GM18909 (cell line): ENCODE measurements around the gene SBNO2.

Experiments used
- ATAC-seq: cut with Tn5 transposase; IDR thresholded peaks from one replicate; pipeline ENCODE4 v1.9.1; 2021; ENCODE audit warnings: mild to moderate bottlenecking; ENCODE audit not compliant: unreplicated experiment, poor library complexity

SBNO2 gene

GRCh38 chr19:1155352-1156304, 18.4 kb downstream of the SBNO2 start:
- ATAC-seq: no peak

DNA sequence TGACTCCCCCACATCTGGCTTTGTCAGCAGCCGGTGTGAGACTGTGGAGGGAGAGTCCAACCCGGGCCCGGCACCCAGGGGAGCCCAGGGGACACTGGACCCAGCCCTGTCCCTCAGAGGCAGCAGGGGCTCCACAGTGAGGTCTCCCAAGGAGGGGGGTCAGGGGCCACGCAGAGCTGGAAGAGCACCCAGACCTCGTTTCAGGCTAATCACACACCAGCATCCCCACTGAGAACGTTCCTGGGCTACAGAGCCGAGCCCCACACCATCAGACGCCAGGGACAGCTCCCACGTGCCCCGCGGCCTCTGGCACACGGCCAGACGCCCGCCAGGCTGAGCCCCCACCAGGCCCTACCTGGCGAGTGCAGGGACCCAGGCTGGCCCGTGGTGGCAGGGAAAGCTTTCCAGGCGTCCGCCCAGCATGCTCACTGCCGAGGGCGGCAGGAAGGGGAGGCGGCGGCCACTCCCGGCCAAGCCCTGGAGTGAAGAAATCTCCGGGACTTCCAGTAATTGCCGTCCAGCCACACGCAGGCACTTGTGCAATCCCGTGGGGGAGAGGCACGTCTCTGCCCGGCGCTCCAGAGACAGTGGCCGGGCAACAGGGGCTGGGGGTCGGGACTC, 19.2 kb downstream of the SBNO2 start:
- ATAC-seq: no peak

DNA sequence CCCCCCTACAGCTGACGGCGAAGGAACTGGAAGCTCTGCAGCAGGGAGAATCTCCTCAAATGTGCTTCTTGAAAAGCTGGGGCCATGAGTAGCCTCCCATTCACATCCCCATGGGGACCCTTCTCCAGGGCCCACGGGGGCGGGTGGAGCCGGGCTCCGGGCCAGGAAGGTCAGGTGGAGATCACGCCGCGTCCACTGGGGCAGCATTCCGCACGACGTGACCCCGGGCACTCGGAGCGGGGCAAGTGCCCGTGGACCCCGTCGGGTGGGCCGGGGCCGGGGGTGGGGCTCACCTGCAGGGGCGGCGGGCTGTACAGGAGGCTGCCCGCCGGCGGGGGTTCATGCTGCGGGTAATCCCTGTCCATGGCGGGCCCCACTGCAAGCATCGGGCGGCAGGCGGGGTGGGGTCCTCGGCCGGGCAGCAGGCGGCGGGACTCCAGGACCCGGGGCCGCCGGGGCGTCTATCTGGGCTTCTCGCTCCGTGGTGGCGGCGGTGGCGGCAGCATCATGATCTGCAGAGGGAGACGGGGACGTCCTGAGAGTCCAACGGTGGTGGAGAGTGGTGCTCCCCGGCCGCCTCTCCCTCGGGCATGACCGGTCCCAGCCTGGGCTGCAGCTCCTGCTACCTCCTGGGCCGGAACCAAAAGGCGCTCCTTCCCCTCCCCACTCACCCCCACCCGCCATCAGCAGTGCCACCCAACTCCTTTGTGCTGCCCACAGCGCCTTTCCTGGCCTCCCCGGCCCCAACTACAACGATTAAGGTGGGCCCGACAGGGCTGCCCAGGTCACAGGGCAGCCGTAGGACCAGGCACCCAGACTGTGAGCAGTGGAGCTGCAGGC, 20.0 kb downstream of the SBNO2 start:
- no peak for ATAC-seq

- no peak for ATAC-seq
Observed at GRCh38 chr19:1151917-1152587, 22.0 kb downstream of the SBNO2 start.

GRCh38 chr19:1151037-1151724, 22.9 kb downstream of the SBNO2 start:
- ATAC-seq: no peak

DNA sequence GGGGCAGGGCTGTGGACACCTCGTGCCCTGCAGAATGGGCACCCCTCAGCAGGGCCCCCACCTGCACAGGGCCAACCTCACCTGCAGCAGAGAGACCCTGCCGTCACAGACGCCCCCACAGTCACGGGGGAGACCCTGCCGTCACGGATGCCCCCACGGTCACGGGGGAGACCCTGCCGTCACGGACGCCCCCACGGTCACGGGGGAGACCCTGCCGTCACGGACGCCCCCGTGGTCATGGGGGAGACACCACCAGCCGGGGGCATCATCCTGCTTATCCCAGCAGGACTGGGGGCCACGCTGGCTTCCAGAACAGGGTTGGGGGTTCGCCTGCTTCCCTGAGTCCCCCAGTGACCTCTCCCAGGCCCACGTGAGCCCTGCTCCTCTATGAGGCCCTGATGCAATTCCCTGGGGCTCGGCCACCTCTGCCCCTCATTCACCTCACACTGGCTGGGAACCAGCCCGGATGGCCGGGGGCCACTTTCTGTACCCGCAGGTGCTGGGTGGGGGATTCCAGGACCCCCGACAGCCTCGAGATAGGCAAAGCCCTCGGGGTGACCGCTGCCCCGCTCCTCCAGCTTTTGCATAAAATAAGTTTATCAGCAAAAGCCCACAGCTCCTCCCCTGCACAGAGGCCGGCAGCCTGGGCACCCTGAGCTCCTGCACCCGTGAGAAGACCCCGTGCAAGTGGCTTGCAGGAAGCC, 23.6 kb downstream of the SBNO2 start:
- no peak for ATAC-seq

- no peak for ATAC-seq
Observed at GRCh38 chr19:1149259-1150045, 24.6 kb downstream of the SBNO2 start.

- ATAC-seq: no peak
Observed at GRCh38 chr19:1147934-1148549, 26.0 kb downstream of the SBNO2 start.

DNA sequence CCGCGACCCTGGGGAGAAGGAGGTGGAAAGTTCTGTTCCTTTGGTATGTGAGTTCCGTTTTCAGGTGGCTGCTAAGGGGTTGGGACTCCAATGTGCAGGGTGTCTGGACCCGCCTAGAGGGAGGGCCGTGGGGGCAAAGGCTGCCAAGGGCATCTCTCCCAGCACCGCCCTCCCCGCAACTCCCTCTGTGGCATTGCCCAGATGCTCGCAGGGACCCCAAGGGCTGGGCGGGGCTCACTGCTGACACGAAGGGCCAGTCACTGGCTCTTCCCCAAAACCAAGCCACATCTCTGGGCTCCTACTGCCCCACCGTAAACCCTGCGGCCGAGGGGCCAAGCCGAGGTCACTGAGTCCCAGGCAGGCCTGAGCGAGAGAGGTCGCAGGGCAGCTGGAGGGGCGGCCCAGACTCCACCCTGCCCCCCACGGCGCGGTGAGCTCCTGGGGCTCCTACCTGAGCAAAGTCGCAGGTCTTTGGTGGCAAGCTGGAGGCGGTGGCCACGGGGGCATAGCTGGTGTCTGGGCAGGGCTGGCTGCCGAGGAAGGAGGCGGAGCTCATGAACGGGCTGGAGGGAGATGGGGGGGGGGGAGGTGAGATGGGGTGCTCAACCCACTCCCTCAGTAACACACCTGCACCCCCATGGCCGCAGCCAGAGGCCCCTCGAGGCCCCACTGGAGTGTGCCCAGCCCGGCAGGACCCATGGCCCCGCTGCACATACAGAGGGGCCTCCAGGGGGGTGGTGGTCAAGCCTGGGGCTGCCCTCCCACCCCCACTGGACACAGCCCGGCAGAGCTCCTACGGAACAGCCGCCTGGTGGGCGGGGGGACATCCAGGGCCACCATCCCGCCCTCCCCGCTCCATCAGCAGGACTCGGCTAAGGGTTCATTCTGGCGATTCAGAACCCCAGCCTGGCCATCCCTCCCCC, 26.9 kb downstream of the SBNO2 start:
- ATAC-seq: no peak

- no peak for ATAC-seq
Observed at GRCh38 chr19:1146412-1146699, 27.7 kb downstream of the SBNO2 start.

DNA sequence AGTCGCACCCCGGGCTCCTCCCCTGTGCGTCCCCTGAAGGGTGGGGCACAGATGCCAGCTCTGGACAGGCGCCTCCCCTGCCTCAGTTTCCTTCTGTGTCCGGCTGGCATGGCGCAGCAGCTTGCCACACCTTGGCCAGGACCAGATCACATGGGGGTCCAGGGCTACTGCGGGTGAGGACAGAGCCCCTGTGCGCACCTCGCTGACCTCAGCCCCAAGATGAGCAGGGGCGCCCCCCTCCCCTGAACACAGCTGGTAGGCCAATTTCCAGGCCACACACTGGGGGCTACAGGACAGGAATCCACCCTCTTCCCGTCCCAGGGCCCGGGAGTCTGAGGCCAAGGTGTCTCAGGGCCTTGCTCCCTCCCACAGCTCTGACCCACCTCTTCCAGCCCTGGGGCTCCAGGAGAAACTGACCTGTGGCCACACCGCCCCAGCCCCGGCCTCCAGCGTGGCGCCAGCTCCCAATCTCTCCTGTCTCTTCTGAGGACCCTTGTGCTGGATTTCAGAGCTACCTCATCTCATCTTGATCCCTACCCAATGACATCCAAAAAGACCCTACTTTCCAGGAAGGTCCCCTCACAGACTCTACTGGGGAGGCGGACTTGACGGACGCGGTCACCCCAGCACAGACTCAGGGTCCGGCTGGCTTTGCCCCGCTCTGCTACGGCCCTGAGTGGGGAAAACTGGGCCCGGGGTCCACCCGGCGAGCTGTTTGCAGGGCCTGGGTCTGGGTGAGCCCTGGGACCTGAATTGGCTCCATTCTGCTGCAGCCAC, 28.2 kb downstream of the SBNO2 start:
- no peak for ATAC-seq

GRCh38 chr19:1144741-1145140, 29.3 kb downstream of the SBNO2 start:
- no peak for ATAC-seq

DNA sequence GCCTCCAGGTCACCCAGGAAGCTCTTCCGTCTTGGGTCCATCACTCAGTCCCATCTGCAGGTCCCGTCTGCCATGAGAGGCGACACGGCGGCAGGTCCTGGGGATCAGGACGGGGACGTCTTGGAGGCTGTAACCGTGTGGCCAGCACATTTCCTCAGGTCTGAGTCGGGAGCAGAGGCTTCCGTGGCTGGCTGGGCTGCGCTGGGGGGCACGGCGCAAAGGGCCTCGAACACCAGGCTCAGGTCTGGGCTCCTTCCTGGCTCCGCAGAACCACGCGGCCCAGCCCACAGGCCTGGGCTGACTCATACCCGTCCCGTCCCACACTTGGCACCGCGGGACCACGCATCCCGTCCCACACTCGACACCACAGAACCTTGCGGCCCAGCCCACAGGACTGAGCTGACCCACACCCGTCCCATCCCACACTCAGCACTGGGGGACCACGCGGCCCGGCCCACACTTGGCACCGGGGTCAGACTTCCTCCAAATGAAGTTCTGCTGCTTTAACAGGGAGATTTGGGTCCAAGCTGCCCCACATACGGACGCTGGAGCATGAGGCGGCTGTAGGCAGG, 30.2 kb downstream of the SBNO2 start:
- no peak for ATAC-seq

- ATAC-seq: no peak
Observed at GRCh38 chr19:1141944-1142343, 32.1 kb downstream of the SBNO2 start.

GRCh38 chr19:1140272-1141027, 33.6 kb downstream of the SBNO2 start:
- no peak for ATAC-seq
